CD14-positive monocyte (primary cell): ENCODE results near the gene SLC45A3. TPM values are rescaled to one million over a fixed set of nuclear protein-coding genes. Genes with fewer than 3 reads are reported as not detected.
A peak's percentile ranks its signal among the peaks of the same experiment; 100 is the strongest.

Source experiments
- DNase-seq, 3 donors: peaks; one replicate each; pipeline ENCODE4 v3.0.0-alpha.2; 2011 to 2022
- H2AFZ ChIP-seq: 2 replicates; pipeline ENCODE4 v1.6.0; 2012; ENCODE audit warnings: mild to moderate bottlenecking, low read depth, low read length, inconsistent platforms; ENCODE audit not compliant: insufficient read depth, poor library complexity, severe bottlenecking
- H3K27ac ChIP-seq, 2 donors: 1 replicate in 1 of 2; 2 replicates in 1 of 2; pipeline ENCODE4 v1.5.1; 2012 to 2013; ENCODE audit warnings: low read length in 2 of 2, control low read depth in 1 of 2, inconsistent platforms in 1 of 2, low read depth in 1 of 2, mild to moderate bottlenecking in 1 of 2
- H3K27me3 ChIP-seq, 2 donors: one replicate each; pipeline versions ENCODE4 v1.6.0 to v1.6.1; 2011 to 2013; ENCODE audit warnings: low read length in 2 of 2; ENCODE audit not compliant: control insufficient read depth in 2 of 2, insufficient read depth in 2 of 2
- H3K36me3 ChIP-seq, 2 donors: replicated peaks in 1 of 2; 1 replicate in 1 of 2; 2 replicates in 1 of 2; pipeline versions ENCODE4 v1.5.1 to v1.6.1; 2012 to 2013; ENCODE audit warnings: low read length in 2 of 2, control low read depth in 1 of 2, inconsistent platforms in 1 of 2, mild to moderate bottlenecking in 1 of 2; ENCODE audit not compliant: insufficient read depth in 2 of 2, control insufficient read depth in 1 of 2
- H3K4me1 ChIP-seq, 2 donors: 1 replicate in 1 of 2; 2 replicates in 1 of 2; pipeline versions ENCODE4 v1.5.1 to v1.6.1; 2012 to 2013; ENCODE audit warnings: low read length in 2 of 2, control low read depth in 1 of 2, inconsistent platforms in 1 of 2, mild to moderate bottlenecking in 1 of 2, moderate library complexity in 1 of 2; ENCODE audit not compliant: insufficient read depth in 2 of 2, control insufficient read depth in 1 of 2
- H3K4me2 ChIP-seq: replicated peaks from 2 replicates; pipeline ENCODE3; 2012; ENCODE audit warnings: low read length, moderate library complexity, mild to moderate bottlenecking; ENCODE audit not compliant: poor library complexity, severe bottlenecking; ENCODE audit errors: extremely low read depth
- H3K4me3 ChIP-seq, 3 experiments: fragments of 200-600 bp in 1 of 3; sonication (generic) in 1 of 3; replicated peaks in 1 of 3; 1 replicate in 2 of 3; 2 replicates in 1 of 3; pipeline ENCODE4 v1.5.1; 2011 to 2013; ENCODE audit warnings: low read length in 3 of 3, mild to moderate bottlenecking in 3 of 3, control low read depth in 2 of 3, low read depth in 2 of 3, inconsistent platforms in 1 of 3, moderate library complexity in 1 of 3
- H3K79me2 ChIP-seq: 2 replicates; pipeline ENCODE4 v1.6.0; 2012; ENCODE audit warnings: mild to moderate bottlenecking, control low read depth, inconsistent platforms, low read length, moderate library complexity; ENCODE audit not compliant: insufficient read depth
- H3K9ac ChIP-seq: 2 replicates; pipeline ENCODE4 v1.6.0; 2017; ENCODE audit warnings: low read length, mild to moderate bottlenecking; ENCODE audit not compliant: insufficient read depth, poor library complexity, severe bottlenecking
- H3K9me3 ChIP-seq, 2 donors: replicated peaks in 1 of 2; 1 replicate in 1 of 2; 2 replicates in 1 of 2; pipeline versions ENCODE4 v1.5.1 to v1.6.1; 2012 to 2013; ENCODE audit warnings: low read length in 2 of 2, control low read depth in 1 of 2; ENCODE audit not compliant: control insufficient read depth in 1 of 2, insufficient read depth in 1 of 2
- H4K20me1 ChIP-seq: 2 replicates; pipeline ENCODE4 v1.6.0; 2012; ENCODE audit warnings: mild to moderate bottlenecking, low read length, control low read depth, moderate library complexity; ENCODE audit not compliant: insufficient read depth
- H3K27ac Mint-ChIP-seq, 7 donors: one replicate each; pipeline ENCODE4 v1.8.0; 2020; ENCODE audit warnings: mild to moderate bottlenecking in 7 of 7, mixed read lengths in 7 of 7, moderate library complexity in 6 of 7, inconsistent platforms in 2 of 7
- H3K27me3 Mint-ChIP-seq, 3 donors: one replicate each; pipeline ENCODE4 v1.8.0; 2021 to 2022; ENCODE audit warnings: low read depth in 3 of 3, mild to moderate bottlenecking in 3 of 3, mixed read lengths in 3 of 3, moderate library complexity in 3 of 3, inconsistent platforms in 1 of 3
- H3K36me3 Mint-ChIP-seq, 2 donors: one replicate each; pipeline ENCODE4 v1.8.0; 2020; ENCODE audit warnings: mixed read lengths in 2 of 2, inconsistent platforms in 1 of 2, mild to moderate bottlenecking in 1 of 2
- H3K4me1 Mint-ChIP-seq: one replicate; pipeline ENCODE4 v1.8.0; 2020; ENCODE audit warnings: mild to moderate bottlenecking, mixed read lengths
- H3K4me3 Mint-ChIP-seq, 2 donors: one replicate each; pipeline ENCODE4 v1.8.0; 2020; ENCODE audit warnings: mild to moderate bottlenecking in 2 of 2, mixed read lengths in 2 of 2, moderate library complexity in 1 of 2
- H3K9me3 Mint-ChIP-seq, 7 donors: one replicate each; pipeline ENCODE4 v1.8.0; 2020 to 2022; ENCODE audit warnings: mixed read lengths in 7 of 7, mild to moderate bottlenecking in 6 of 7, moderate library complexity in 6 of 7, inconsistent platforms in 2 of 7
- CTCF ChIP-seq: fragments of 200-600 bp; IDR thresholded peaks from one replicate; pipeline ENCODE4 v1.8.0; 2022; ENCODE audit warnings: antibody characterized with exemption, mild to moderate bottlenecking
- WGBS: methylation state at CpG from one replicate; pipeline ENCODE4 v1.1.5; 2013; ENCODE audit warnings: missing lambda C conversion rate; ENCODE audit not compliant: insufficient coverage; 5-methylcytosine and 5-hydroxymethylcytosine counted together
- intact Hi-C, 2 donors: fragments of 100-400 bp; cut with micrococcal nuclease; formaldehyde crosslinking; loops; one replicate each; pipeline versions ENCODE4 v1.15.0 to v1.15.1; 2023
- polyA plus RNA-seq, 3 donors: library from polyadenylated mRNA; depleted of rRNA in 1 of 3; unstranded in 2 of 3; stranded (reverse) in 1 of 3; fragments of 300-500 nt in 2 of 3; fragments of >200 nt in 1 of 3; fragmentation: Illumina TruSeq in 2 of 3; gene quantifications; 1 replicate in 2 of 3; 2 replicates in 1 of 3; pipeline ENCODE4 v1.2.3, GENCODE V29; 2012 to 2021

Gene SLC45A3
- polyA plus RNA-seq, 3 donors: 0.11 to 0.61 TPM; not detected in 1

GRCh38 chr1:205660361-205660760 is 19.9 kb downstream of the SLC45A3 start:
- no peak for TF ChIP-seq CTCF
- intact Hi-C loops: no loop called here

GRCh38 chr1:205658943-205659581 is 21.2 kb downstream of the SLC45A3 start:
- Histone ChIP-seq H3K4me1 (peaks cover 10% of the 10 kb centered on the region in 2 donors), H4K20me1 (no peaks in the 10 kb centered on the region), H3K9me3 (no peaks in the 10 kb centered on the region), H3K4me3 (no peak overlapping the region), H3K9ac (no peak overlapping the region), H3K27me3 (no peaks in the 10 kb centered on the region), H3K4me2 (no peak overlapping the region), H3K79me2 (no peaks in the 10 kb centered on the region), H3K27ac (no peak overlapping the region), H2AFZ (no peak overlapping the region), H3K36me3 (no peaks in the 10 kb centered on the region)
- Mint-ChIP-seq H3K27ac (peak overlapping the region in 1 of 7 donors; percentile 37), H3K4me1 (peaks cover 10% of the 10 kb centered on the region), H3K27me3 (peaks cover 2 to 8% (median 5%) of the 10 kb centered on the region in 3 donors), H3K9me3 (no peaks in the 10 kb centered on the region), H3K4me3 (no peak overlapping the region), H3K36me3 (no peaks in the 10 kb centered on the region)
- intact Hi-C loops: loop anchor here (1.0 to 5.0 kb wide), 3 partner anchors 52 to 132 kb away; no protein-coding TSS in a partner anchor
- WGBS: 67% methylated on average over 19 of the region's 20 CpGs
- peak; percentile 91 for TF ChIP-seq CTCF
- DNase-seq: peak; percentile 61 to 74 (median 70)

More at GRCh38 chr1:205660361-205660760, 19.9 kb downstream of the SLC45A3 start:
- H3K9me3 Mint-ChIP-seq: no peaks in the 10 kb centered on the region
- H3K4me3 ChIP-seq: no peak overlapping the region
- peaks cover 4 to 8% (median 5%) of the 10 kb centered on the region in 3 donors for H3K27me3 Mint-ChIP-seq
- no peak for DNase-seq
- H3K4me2 ChIP-seq: no peak overlapping the region
- H3K27me3 ChIP-seq: no peaks in the 10 kb centered on the region
- H2AFZ ChIP-seq: no peak overlapping the region
- H3K9ac ChIP-seq: no peak overlapping the region
- WGBS: 86% methylated on average over 6 of the region's 8 CpGs
- H4K20me1 ChIP-seq: no peaks in the 10 kb centered on the region
- H3K36me3 ChIP-seq: no peaks in the 10 kb centered on the region
- H3K27ac Mint-ChIP-seq: no peak overlapping the region
- H3K4me1 Mint-ChIP-seq: peaks cover 23% of the 10 kb centered on the region
- H3K79me2 ChIP-seq: no peaks in the 10 kb centered on the region
- no peaks in the 10 kb centered on the region for H3K36me3 Mint-ChIP-seq
- H3K4me3 Mint-ChIP-seq: no peak overlapping the region
- H3K4me1 ChIP-seq: peaks cover 23% of the 10 kb centered on the region in 2 donors
- no peak overlapping the region for H3K27ac ChIP-seq
- H3K9me3 ChIP-seq: no peaks in the 10 kb centered on the region
